ENCODE data around the gene BTBD18.

DNA sequence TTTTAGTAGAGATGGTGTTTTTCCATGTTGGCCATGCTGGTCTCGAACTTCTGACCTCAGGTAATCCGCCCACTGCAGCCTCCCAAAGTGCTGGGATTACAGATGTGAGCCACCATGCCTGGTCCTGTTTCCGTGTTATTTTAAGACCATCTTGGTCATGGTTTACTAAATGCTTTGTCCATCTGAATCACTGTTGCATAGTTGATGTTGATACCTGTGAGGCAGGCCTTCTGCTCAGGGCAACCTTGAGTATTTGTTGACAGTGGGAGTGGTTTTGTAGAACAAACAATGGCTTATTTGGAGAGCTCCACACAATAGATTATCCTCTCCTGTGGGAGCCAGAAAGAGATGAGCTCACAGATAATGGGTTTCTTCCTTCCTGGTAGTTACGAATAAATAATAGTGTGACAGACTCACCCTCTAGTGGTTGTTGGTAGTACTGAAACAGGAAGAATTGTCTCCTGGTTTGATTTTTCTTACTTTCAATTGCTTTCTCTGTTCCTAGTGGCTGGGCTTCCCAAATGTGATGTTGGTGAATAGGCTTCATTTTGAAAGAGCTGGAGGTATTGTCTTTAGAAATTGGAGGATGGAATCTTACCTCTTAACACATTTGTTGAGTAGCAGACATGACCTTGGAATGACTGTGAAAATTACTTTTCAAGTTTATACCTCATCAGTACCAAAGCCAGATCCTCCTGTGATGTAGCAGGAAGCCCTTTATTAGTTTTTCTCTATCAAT is 49.0 kb upstream of the BTBD18 start:
- TF ChIP-seq GATA1 (IDR thresholded peaks at IDR 0.05; ENCODE audit: low read depth, low read length) (no peak), POLR2A (IDR thresholded peaks at IDR 0.05; ENCODE audit: low read length) (no peak)
